ENCODE data around the gene ARHGEF2. TPM values are rescaled to one million over a fixed set of nuclear protein-coding genes. Genes with fewer than 3 reads are reported as not detected.

Gene ARHGEF2
- total and polyA plus RNA-seq, 8 donors, result 10.3 to 39.0 (median 20.3) TPM

GRCh38 chr1:155934097-155934935, 44.0 kb downstream of the ARHGEF2 start, which contains the start of gene KHDC4:
TSS of gene KHDC4 (minus strand) at chr1:155934413. CDS start at chr1:155934373, 40 bp downstream.
- FAIRE-seq, result peak; percentile 96
- H3K9me3 ChIP-seq, result no peaks in the 10 kb centered on the region
- 0 to 1% methylated on average over 50 of the region's 50 CpGs for WGBS, 2 donors
- H3K36me3 ChIP-seq, result peaks cover 0 to 21% (median 3%) of the 10 kb centered on the region in 3 donors
- H3K4me3 ChIP-seq, result peak within 1 kb of the TSS; percentile 56 to 85 (median 78)
- peaks cover 22 to 38% (median 30%) of the 10 kb centered on the region in 3 donors for H3K4me1 ChIP-seq
- DNase-seq, result peak; percentile 88 to 96 (median 96)
- peak within 1 kb of the TSS; percentile 79 to 87 (median 86) for H3K27ac ChIP-seq
- intact Hi-C loops (cut with DNase I), result no loop called here
- H3K27me3 ChIP-seq, result no peaks in the 10 kb centered on the region
- TF ChIP-seq CTCF (IDR thresholded peaks at IDR 0.05), result no peak
- peak; percentile 96 to 98 (median 97) for ATAC-seq

- no peak for TF ChIP-seq CTCF (IDR thresholded peaks at IDR 0.05)
- Histone ChIP-seq H3K27ac (peak overlapping the region; percentile 79 to 87 (median 86)), H3K4me3 (peak overlapping the region; percentile 56 to 85 (median 78)), H3K27me3 (no peaks in the 10 kb centered on the region), H3K4me1 (peaks cover 22 to 38% (median 30%) of the 10 kb centered on the region in 3 donors), H3K9me3 (no peaks in the 10 kb centered on the region), H3K36me3 (peaks cover 0 to 28% (median 4%) of the 10 kb centered on the region in 3 donors)
- peak in 1 of 4 donors; percentile 19 for ATAC-seq
- intact Hi-C loops (cut with DNase I), result no loop called here
- no peak for FAIRE-seq
- WGBS, 2 donors, result 1 to 3% methylated on average over 10 of the region's 10 CpGs
- DNase-seq, result no peak
Observed at GRCh38 chr1:155933591-155934096, 44.7 kb downstream of the ARHGEF2 start.

GRCh38 chr1:155932487-155932886, 45.9 kb downstream of the ARHGEF2 start:
- H3K27me3 ChIP-seq, result no peaks in the 10 kb centered on the region
- no peaks in the 10 kb centered on the region for H3K9me3 ChIP-seq
- FAIRE-seq (no peak), DNase-seq (no peak), ATAC-seq (no peak)
- 46 to 61% methylated on average over 5 of the region's 5 CpGs for WGBS, 2 donors
- peaks cover 0 to 40% (median 9%) of the 10 kb centered on the region in 3 donors for H3K36me3 ChIP-seq
- H3K4me1 ChIP-seq, result peaks cover 22 to 38% (median 30%) of the 10 kb centered on the region in 3 donors
- peak overlapping the region in 2 of 4 donors; percentile 83 to 85 for H3K4me3 ChIP-seq
- intact Hi-C loops (cut with DNase I), result no loop called here
- H3K27ac ChIP-seq, result no peak overlapping the region
- TF ChIP-seq CTCF (IDR thresholded peaks at IDR 0.05), result no peak

- FAIRE-seq (no peak), ATAC-seq (no peak), DNase-seq (no peak)
- intact Hi-C loops (cut with DNase I), result no loop called here
- 22 to 30% methylated on average over 1 of the region's 1 CpG for WGBS, 2 donors
- TF ChIP-seq CTCF (IDR thresholded peaks at IDR 0.05), result no peak
- H3K27ac ChIP-seq, result no peak overlapping the region
- no peaks in the 10 kb centered on the region for H3K9me3 ChIP-seq
- H3K4me1 ChIP-seq, result peaks cover 22 to 38% (median 30%) of the 10 kb centered on the region in 3 donors
- peak overlapping the region in 2 of 4 donors; percentile 14 to 83 for H3K4me3 ChIP-seq
- H3K27me3 ChIP-seq, result no peaks in the 10 kb centered on the region
- H3K36me3 ChIP-seq, result peaks cover 0 to 44% (median 11%) of the 10 kb centered on the region in 3 donors
Observed at GRCh38 chr1:155932081-155932480, 46.3 kb downstream of the ARHGEF2 start.
